ENCODE measurements around the gene ATRNL1. TPM values are rescaled to one million over a fixed set of nuclear protein-coding genes. Genes with fewer than 3 reads are reported as not detected.

Gene ATRNL1
- polyA plus RNA-seq, 3 donors from 2014 or later: not detected

GRCh38 chr10:115950320-115950719, 857.2 kb downstream of the ATRNL1 start:
- DNase-seq: no peak
- Mint-ChIP-seq H3K9me3 (peaks cover 0 to 5% (median 2%) of the 10 kb centered on the region in 6 donors), H3K27me3 (ENCODE audit: low read depth in 3 of 3) (peaks cover 0 to 3% (median under 1%) of the 10 kb centered on the region in 3 donors), H3K4me1 (no peaks in the 10 kb centered on the region), H3K27ac (no peak overlapping the region), H3K4me3 (no peak overlapping the region), H3K36me3 (no peaks in the 10 kb centered on the region)

- H3K36me3 Mint-ChIP-seq: no peaks in the 10 kb centered on the region
- peaks cover 0 to 14% (median 2%) of the 10 kb centered on the region in 6 donors for H3K9me3 Mint-ChIP-seq
- H3K4me3 Mint-ChIP-seq: no peak overlapping the region
- no peak for DNase-seq
- no peaks in the 10 kb centered on the region for H3K4me1 Mint-ChIP-seq
- H3K27ac Mint-ChIP-seq: no peak overlapping the region
- peaks cover 0 to 3% (median 2%) of the 10 kb centered on the region in 3 donors for H3K27me3 Mint-ChIP-seq (ENCODE audit: low read depth in 3 of 3)
These were observed 858.1 kb downstream of the ATRNL1 start for GRCh38 chr10:115951242-115951641.

GRCh38 chr10:115953281-115953680, 860.1 kb downstream of the ATRNL1 start:
- Mint-ChIP-seq H3K27me3 (ENCODE audit: low read depth in 3 of 3) (peaks cover 0 to 3% (median 2%) of the 10 kb centered on the region in 3 donors), H3K4me3 (no peak overlapping the region), H3K4me1 (no peaks in the 10 kb centered on the region), H3K9me3 (peaks cover 0 to 15% (median 3%) of the 10 kb centered on the region in 6 donors), H3K27ac (no peak overlapping the region), H3K36me3 (no peaks in the 10 kb centered on the region)
- DNase-seq: no peak

- no peaks in the 10 kb centered on the region for H3K36me3 Mint-ChIP-seq
These were observed 860.8 kb downstream of the ATRNL1 start for GRCh38 chr10:115953968-115954367.

GRCh38 chr10:115956225-115957011, 863.3 kb downstream of the ATRNL1 start:
- Mint-ChIP-seq H3K4me3 (no peak overlapping the region), H3K27ac (no peak overlapping the region), H3K36me3 (no peaks in the 10 kb centered on the region), H3K9me3 (peaks cover 0 to 17% (median 6%) of the 10 kb centered on the region in 6 donors), H3K4me1 (no peaks in the 10 kb centered on the region), H3K27me3 (ENCODE audit: low read depth in 3 of 3) (peaks cover 0 to 3% (median 3%) of the 10 kb centered on the region in 3 donors)
- no peak for DNase-seq

More at GRCh38 chr10:115953968-115954367, 860.8 kb downstream of the ATRNL1 start:
- H3K27me3 Mint-ChIP-seq (ENCODE audit: low read depth in 3 of 3): peaks cover 0 to 3% (median 2%) of the 10 kb centered on the region in 3 donors
- no peak overlapping the region for H3K4me3 Mint-ChIP-seq
- DNase-seq: no peak
- H3K4me1 Mint-ChIP-seq: no peaks in the 10 kb centered on the region
- H3K9me3 Mint-ChIP-seq: peaks cover 0 to 15% (median 3%) of the 10 kb centered on the region in 6 donors
- no peak overlapping the region for H3K27ac Mint-ChIP-seq

GRCh38 chr10:115957012-115957399, 863.8 kb downstream of the ATRNL1 start:
- no peaks in the 10 kb centered on the region for H3K4me1 Mint-ChIP-seq
- H3K9me3 Mint-ChIP-seq: peaks cover 0 to 17% (median 6%) of the 10 kb centered on the region in 6 donors
- no peak overlapping the region for H3K27ac Mint-ChIP-seq
- no peak for DNase-seq
- peaks cover 0 to 3% (median 3%) of the 10 kb centered on the region in 3 donors for H3K27me3 Mint-ChIP-seq (ENCODE audit: low read depth in 3 of 3)
- no peak overlapping the region for H3K4me3 Mint-ChIP-seq
- H3K36me3 Mint-ChIP-seq: no peaks in the 10 kb centered on the region

GRCh38 chr10:115957786-115958442, 864.7 kb downstream of the ATRNL1 start:
- Mint-ChIP-seq H3K4me3 (no peak overlapping the region), H3K9me3 (peaks cover 2 to 17% (median 6%) of the 10 kb centered on the region in 6 donors), H3K27ac (no peak overlapping the region), H3K36me3 (no peaks in the 10 kb centered on the region), H3K4me1 (no peaks in the 10 kb centered on the region), H3K27me3 (ENCODE audit: low read depth in 3 of 3) (peaks cover 0 to 3% (median 3%) of the 10 kb centered on the region in 3 donors)
- DNase-seq: no peak

GRCh38 chr10:115963848-115964247, 870.7 kb downstream of the ATRNL1 start:
- Mint-ChIP-seq H3K4me1 (no peaks in the 10 kb centered on the region), H3K36me3 (no peaks in the 10 kb centered on the region), H3K27me3 (ENCODE audit: low read depth in 3 of 3) (peaks cover 0 to 3% (median 2%) of the 10 kb centered on the region in 3 donors), H3K4me3 (no peak overlapping the region), H3K9me3 (peaks cover 2 to 20% (median 5%) of the 10 kb centered on the region in 6 donors), H3K27ac (no peak overlapping the region)
- no peak for DNase-seq

GRCh38 chr10:115964827-115965226, 871.7 kb downstream of the ATRNL1 start:
- Mint-ChIP-seq H3K27ac (no peak overlapping the region), H3K4me1 (no peaks in the 10 kb centered on the region), H3K27me3 (ENCODE audit: low read depth in 3 of 3) (peaks cover 0 to 5% (median 0%) of the 10 kb centered on the region in 3 donors), H3K4me3 (no peak overlapping the region), H3K36me3 (no peaks in the 10 kb centered on the region), H3K9me3 (peaks cover 3 to 18% (median 6%) of the 10 kb centered on the region in 6 donors)
- no peak for DNase-seq

- H3K36me3 Mint-ChIP-seq: no peaks in the 10 kb centered on the region
- H3K27ac Mint-ChIP-seq: no peak overlapping the region
- no peak overlapping the region for H3K4me3 Mint-ChIP-seq
- peaks cover 0 to 5% (median 0%) of the 10 kb centered on the region in 3 donors for H3K27me3 Mint-ChIP-seq (ENCODE audit: low read depth in 3 of 3)
- no peaks in the 10 kb centered on the region for H3K4me1 Mint-ChIP-seq
- peaks cover 3 to 16% (median 6%) of the 10 kb centered on the region in 6 donors for H3K9me3 Mint-ChIP-seq
- no peak for DNase-seq
These were observed 872.2 kb downstream of the ATRNL1 start for GRCh38 chr10:115965376-115965775.

- no peaks in the 10 kb centered on the region for H3K4me1 Mint-ChIP-seq
These were observed 875.1 kb downstream of the ATRNL1 start for GRCh38 chr10:115968236-115968635.

GRCh38 chr10:115969591-115969990, 876.4 kb downstream of the ATRNL1 start:
- H3K9me3 Mint-ChIP-seq: peaks cover 6 to 23% (median 10%) of the 10 kb centered on the region in 6 donors
- peaks cover 0 to 4% (median 4%) of the 10 kb centered on the region in 3 donors for H3K27me3 Mint-ChIP-seq (ENCODE audit: low read depth in 3 of 3)
- DNase-seq: no peak
- no peak overlapping the region for H3K4me3 Mint-ChIP-seq
- peaks cover 0 to 4% (median 0%) of the 10 kb centered on the region in 3 donors for H3K36me3 Mint-ChIP-seq
- no peaks in the 10 kb centered on the region for H3K4me1 Mint-ChIP-seq
- H3K27ac Mint-ChIP-seq: no peak overlapping the region

More at GRCh38 chr10:115968236-115968635, 875.1 kb downstream of the ATRNL1 start:
- Mint-ChIP-seq H3K36me3 (peaks cover 0 to 4% (median 0%) of the 10 kb centered on the region in 3 donors), H3K27ac (no peak overlapping the region), H3K9me3 (peaks cover 6 to 15% (median 13%) of the 10 kb centered on the region in 6 donors), H3K4me3 (no peak overlapping the region), H3K27me3 (ENCODE audit: low read depth in 3 of 3) (peaks cover 0 to 7% (median 4%) of the 10 kb centered on the region in 3 donors)
- DNase-seq: no peak

GRCh38 chr10:115971921-115972320, 878.8 kb downstream of the ATRNL1 start:
- peaks cover 0 to 4% (median 0%) of the 10 kb centered on the region in 3 donors for H3K36me3 Mint-ChIP-seq
- no peak overlapping the region for H3K4me3 Mint-ChIP-seq

GRCh38 chr10:115972426-115972825, 879.3 kb downstream of the ATRNL1 start:
- Mint-ChIP-seq H3K27ac (no peak overlapping the region), H3K4me3 (no peak overlapping the region), H3K27me3 (ENCODE audit: low read depth in 3 of 3) (peaks cover 0 to 4% (median 4%) of the 10 kb centered on the region in 3 donors), H3K4me1 (no peaks in the 10 kb centered on the region), H3K36me3 (peaks cover 0 to 4% (median 0%) of the 10 kb centered on the region in 3 donors), H3K9me3 (peaks cover 6 to 36% (median 8%) of the 10 kb centered on the region in 6 donors)
- no peak for DNase-seq

More at GRCh38 chr10:115971921-115972320, 878.8 kb downstream of the ATRNL1 start:
- no peak overlapping the region for H3K27ac Mint-ChIP-seq
- peaks cover 6 to 36% (median 8%) of the 10 kb centered on the region in 6 donors for H3K9me3 Mint-ChIP-seq
- DNase-seq: no peak
- no peaks in the 10 kb centered on the region for H3K4me1 Mint-ChIP-seq
- H3K27me3 Mint-ChIP-seq (ENCODE audit: low read depth in 3 of 3): peaks cover 0 to 4% (median 4%) of the 10 kb centered on the region in 3 donors

Measured in immature natural killer cell (primary cell).